SKM-1 treated with dmso at 0.1 percent for 144 hours (cell line): Measurements from ENCODE around the gene IRF2BP2.
A peak's percentile ranks its signal among the peaks of the same experiment; 100 is the strongest.

ENCODE experiments used
- DNase-seq: peaks from one replicate; lab custom pipeline; 2025; ENCODE audit not compliant: unreplicated experiment; lab: John Stamatoyannopoulos, UW

Gene IRF2BP2

DNA sequence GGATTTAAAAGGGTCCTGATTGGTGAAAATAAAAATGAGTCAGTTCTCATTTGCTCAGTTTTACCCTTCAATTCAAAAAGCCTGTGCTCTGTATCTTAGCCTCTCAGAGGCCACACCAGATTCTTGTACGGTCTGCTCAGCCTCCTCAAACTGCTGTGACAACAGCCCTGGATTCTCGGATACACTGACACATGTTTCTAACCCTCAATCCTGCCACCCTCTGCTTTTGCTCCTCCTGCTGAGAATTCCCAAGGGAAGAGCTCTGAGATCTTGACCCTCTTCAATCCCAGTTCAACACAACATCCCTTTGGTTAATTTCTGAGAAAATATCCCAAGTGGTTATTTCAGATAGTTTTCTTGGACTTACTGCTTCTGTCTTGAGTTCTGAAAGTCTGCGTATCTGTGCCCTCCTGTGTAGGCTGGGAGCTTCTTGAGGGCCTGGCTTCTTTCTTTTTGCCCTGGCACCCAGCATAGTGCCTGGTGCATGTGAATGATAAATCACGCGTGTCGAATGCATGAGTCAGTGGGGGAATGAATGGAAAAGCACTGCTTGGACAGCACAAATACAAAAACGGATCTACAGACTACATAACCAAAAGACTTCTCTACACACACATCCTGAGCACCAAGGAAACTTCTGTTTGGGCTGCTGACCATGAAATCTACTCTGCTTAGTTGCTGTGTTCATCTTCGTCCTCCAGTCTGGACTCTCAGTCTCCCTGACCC lies 24.5 kb downstream of the IRF2BP2 start:
- no peak for DNase-seq

DNA sequence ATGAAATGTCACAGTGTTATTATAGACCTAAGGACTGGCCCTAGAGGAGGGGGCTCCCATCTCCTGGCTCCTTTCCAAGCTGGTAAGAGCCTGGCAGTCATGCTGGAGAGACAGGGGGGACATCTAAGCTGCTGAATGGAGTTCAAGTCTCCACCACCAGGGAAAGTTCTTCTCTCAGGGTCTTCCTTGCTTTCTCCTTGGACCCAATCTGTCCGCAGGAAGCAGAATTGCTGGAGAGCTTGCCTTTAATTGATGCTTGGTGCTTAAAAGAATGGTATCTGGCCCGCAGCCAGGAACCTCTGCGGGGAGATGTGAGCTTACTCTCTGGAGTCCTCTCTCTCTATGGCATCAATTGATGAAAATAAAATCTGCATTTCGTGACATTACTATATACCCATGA lies 25.1 kb downstream of the IRF2BP2 start:
- DNase-seq = no peak

DNA sequence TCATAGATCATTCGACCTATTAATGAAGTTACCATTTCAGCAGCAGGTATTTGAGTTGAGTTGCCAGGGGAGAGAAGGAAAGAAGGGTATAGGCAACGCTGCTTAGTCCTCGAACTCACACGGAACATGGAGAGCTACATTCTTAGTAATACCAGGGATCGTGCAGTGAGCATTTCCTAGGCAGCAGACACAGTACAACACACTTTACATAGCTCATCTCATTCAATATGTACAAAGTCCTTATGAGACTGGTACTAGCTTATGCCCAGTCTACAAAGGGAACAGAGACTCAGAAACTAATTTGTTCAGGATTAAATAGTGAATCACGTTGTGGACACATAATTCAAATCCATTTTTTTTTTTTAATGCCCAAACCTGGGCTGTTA lies 25.6 kb downstream of the IRF2BP2 start:
- no peak for DNase-seq

DNA sequence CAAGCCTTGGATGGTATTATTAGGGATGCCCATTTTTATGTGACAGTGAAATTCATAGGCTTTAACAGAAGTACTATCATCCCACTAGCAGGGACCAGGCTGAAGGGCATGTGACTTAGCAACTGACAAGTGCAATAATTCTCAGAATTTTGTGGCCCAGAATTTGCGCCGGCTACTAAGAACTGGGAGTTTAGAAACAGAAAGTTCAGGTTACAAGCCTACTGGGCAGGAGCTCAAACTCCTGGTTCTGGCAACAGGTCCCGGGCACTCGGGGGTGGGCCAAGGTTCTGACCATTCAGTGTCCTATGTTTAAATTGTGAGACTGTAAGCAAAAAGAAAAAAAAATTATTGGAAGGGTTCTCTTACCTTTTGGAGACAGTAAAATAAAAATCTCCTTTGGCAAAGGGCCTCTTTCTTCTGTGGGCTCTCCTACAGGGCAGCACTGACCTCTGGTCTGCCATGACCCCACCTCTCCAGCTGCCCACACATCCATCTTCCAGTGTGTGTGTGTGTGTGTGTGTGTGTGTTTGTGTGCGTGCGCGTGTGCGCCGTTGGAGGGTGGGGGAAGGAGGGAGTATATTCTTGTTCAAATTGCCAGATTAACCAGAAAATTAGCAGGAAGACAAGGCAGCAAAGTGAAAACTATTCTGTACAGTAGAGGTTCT lies 26.1 kb downstream of the IRF2BP2 start:
- DNase-seq = no peak

DNA sequence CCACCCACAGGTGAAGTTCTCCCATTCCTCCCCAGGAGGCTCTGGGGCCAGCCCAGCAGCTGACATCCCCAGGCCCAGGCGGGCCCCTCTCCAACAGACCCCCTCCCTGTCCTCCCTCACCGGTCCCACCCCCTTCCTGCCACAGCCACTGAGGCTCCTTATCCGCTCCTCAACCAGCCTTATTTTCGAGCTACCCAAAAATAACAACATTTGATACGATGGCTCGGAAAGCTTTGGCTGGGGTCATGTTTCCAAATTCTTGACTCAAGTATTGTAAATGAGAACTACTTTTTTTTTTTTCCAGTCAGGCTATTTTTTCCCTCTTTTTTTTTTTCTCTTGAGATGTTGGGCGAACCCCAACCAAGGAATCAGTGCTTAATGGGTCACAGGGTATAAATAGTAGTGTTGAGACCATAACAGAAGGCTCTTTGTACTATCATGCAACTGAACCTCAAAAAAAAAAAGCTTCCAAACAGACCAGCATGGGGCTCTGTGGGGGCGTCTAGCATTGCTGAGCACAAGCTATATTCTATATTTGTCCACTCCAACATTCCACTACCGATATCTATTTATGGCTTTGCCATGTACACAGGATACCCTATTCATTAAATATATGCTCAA lies 27.2 kb downstream of the IRF2BP2 start:
- no peak for DNase-seq

DNA sequence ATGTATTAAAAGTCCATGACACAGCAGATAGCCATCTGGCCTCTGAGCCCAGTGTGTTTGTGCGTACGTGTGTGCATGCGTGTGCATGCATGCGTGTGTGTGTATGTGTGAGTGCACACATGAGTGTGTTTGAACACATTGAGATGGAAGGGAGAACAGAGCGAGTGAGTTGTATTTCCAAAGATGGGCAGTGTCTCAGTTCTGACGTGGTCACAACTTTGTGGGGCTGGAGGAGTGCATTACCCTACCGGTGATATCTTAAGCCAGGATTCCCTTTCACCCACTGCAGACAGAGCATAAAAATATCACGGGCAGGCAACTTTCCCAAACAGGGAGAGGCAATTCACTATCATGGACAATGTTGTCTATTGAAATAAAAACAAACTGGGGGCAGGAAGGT lies 27.8 kb downstream of the IRF2BP2 start:
- DNase-seq = no peak

DNA sequence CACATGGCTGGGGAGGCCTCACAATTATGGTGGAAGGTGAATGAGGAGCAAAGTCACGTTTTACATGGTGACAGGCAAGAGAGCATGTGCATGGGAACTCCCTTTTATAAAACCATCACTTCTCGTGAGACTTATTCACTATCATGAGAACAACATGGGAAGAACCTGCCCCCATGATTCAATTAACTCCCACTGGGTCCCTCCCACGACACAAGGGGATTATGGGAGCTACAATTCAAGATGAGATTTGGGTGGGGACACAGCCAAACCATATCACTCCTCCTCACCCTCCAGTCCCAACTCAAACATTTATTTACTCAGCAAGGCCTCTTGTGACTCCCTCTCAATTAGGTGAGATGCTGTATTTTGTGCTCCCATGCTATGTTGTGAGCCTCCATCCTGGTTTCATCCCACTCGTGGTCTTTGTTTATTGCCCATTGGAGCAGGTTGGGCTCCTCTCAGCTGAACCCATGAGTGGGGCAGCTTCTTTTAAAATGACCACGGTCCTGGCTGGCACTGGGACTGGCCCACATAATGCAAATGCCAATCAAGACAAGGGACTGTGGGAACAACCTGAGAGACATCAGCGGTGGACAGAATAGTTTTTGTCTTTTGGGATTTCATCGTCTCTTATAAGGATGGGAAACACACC lies 28.8 kb downstream of the IRF2BP2 start:
- no peak for DNase-seq

DNA sequence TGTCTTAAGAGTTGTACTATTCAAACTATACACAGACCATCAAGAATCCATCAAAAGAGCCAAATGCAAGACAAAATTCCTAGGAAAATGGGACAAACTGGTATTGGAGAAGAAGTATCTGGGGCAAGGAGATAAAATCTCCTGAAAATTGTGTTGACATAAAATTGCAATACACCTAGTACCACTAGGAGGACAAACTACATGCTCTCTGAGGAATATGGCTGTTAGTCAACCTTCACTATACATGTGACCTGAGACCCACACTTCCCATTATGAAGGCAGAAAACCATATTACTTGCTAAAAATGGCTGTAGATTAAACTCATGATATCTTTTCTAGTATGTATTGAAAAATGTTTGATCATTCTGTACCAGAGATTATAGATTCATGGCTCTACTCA lies 30.0 kb downstream of the IRF2BP2 start:
- DNase-seq = peak; percentile 78

DNA sequence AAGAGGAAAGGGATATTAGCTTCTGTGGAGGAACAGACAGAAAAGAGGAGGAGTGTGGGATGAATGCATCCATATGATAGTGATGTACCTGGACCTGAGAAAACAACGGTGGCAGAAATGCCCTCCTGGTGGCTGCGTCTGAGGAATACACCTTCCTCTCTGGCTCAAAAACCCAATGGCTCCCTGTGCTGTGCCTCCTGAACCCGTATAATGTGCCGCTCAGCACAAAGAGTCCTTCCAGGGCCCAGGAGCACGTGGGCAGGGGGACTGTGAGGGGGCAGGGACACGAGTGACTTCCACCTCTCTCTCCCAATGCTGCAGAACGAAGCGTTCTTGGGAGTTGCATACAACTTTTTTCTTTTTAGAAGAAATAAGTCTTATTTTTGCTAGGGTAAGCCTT lies 31.2 kb downstream of the IRF2BP2 start:
- DNase-seq = no peak

DNA sequence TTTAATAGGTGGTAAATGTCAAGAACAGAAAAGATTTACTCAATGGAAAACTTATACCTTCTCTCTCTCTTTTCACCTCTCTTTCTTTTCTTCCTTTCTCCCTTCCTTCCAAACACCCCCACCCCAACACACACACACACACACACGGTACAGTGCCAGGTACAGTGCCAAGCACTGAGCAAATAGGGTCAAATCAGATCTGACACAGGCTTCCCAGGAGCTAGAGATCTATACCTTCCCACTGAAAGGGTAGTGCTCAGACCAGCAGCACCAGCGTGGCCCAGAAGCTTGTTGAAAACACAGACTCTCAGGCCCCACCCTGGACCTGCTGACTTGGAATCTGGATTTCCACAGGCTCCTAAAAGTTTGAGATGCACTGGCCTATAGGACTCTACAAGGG lies 31.9 kb downstream of the IRF2BP2 start:
- DNase-seq = no peak

DNA sequence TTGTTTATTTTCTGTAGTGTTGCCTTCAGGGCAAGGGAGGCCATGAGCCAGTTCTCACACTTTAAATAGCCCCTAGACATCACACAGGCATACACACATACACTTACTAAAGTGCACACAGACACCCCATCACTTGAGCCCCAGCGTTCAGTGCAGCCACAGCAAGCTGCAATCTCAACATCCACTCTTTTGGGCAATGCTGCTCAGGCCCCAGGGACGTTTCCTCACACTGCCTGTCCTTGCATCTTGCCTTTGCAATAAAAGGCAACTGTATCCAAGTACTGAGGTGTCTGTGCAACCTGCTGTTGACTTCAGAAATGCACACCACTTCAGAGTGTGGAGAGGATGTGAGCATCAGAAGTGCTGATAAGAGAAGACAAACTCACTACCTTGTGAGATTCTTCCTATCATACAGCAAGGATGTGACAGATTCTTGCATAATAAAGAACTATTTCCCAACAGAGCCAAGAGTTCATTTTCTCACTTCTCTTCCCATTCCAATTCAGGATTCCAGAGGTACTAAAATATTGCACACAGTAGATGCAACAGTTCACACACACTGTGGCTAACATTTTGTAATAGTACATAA lies 36.2 kb downstream of the IRF2BP2 start:
- DNase-seq = peak; percentile 56

DNA sequence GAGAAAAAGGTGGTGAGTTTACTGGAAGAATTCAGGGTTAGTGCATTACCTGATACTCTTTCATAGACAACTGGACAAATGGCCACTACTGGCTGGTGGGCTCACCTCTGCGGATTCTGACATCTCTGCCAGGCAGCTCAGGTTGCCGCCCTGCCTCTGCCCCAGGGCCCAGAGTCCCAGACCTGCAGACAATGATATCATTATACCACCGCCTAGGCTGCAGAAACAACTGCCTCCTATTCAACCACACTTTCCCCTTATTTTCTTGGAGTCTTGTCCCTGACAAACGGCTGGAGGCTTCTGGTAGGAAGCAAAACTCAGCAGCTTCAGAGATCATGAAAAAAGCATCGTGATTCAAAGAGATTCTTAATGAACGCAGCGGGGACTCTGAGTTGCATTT lies 37.0 kb downstream of the IRF2BP2 start:
- no peak for DNase-seq

DNA sequence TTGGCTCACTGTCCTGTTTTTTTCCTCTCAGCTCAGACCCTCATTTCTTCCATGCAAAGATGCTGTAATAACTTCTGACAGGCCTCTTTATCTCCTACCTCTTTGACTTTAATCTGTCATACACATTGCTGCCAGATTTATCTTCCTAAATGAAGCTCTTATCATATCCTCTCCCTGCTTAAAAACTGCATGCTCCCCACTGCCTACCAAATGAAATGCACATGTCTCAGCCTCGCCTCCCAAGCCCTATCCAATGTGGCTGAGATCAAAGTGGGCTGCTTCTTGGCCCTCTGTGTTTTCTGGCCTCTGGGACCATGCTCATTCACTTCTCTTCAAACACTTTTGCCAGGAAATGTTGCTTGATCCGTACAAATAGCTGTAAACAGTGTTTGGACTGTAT lies 38.3 kb downstream of the IRF2BP2 start:
- DNase-seq = no peak

DNA sequence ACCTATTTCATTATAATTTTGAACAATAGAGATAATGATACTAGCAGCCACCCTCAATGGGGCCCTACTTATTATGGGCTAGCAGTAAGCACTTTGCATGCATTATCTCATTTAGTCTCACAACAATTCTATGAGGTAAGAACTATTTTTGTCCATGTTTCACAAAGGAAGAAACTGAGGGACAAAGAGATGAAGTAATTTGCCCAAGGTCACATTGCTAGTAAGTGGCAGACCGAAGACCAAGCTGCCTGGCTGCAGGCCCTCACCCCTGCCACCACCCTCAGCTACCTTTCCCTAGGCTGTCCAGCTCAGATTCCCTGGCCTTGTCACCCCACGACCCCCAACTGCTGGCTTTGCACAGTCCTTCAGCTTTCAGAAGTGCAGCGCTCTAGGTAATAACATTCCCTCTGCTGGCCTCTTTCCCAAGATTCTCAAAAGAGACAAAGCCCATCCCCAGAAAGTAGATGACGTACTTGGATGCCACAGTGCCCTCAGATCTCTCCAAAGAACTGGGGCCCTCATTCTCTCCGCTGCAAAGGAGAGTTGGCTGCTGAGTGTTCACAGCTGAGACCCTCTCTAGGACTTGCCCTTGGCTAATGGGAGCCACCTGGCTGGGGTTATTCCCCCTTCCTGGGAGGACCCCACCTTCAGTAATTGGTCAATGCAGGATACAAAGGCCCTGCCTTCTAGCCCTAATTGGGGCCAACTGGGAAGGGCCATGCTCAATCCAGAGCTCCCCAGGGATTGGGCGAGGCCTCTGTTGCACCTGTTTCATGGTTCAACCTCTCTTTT lies 39.5 kb downstream of the IRF2BP2 start:
- DNase-seq = no peak

DNA sequence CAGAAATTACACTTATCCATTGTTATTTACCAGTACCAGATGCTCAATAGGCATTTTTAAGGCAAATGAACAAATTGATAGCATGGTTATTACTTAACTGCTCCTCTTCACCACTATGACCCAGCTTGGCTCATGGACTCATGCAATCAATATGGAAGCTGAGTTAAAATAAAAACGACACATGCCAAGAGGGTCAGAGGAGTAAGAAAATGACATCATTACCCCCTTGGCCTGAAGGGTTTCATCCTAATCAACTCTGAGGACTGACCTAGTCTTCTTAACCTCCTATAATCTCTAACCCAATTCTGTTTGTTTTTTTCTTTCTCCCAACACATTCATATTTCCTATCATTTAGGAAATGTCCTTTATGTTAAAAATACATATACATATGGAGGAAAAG lies 41.6 kb downstream of the IRF2BP2 start:
- no peak for DNase-seq

DNA sequence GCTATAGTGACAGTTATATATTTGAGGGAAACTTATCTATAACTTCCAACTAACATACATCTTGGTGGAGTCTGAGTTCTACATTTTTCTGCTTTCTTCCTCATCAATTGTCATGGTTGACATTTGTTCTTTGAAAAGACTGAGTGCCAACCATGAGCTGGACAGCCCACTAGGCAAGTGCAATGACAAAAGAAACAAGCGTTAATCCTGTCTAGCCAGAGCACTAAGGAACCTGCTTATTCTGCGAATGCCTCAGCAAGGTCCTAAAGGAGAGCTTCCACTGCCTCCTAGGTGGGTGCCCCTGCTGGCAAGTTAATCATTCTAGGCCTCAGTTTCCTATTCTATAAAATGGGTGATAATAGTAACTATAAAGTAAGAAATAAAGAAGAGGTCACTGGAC lies 44.8 kb downstream of the IRF2BP2 start:
- DNase-seq = no peak

DNA sequence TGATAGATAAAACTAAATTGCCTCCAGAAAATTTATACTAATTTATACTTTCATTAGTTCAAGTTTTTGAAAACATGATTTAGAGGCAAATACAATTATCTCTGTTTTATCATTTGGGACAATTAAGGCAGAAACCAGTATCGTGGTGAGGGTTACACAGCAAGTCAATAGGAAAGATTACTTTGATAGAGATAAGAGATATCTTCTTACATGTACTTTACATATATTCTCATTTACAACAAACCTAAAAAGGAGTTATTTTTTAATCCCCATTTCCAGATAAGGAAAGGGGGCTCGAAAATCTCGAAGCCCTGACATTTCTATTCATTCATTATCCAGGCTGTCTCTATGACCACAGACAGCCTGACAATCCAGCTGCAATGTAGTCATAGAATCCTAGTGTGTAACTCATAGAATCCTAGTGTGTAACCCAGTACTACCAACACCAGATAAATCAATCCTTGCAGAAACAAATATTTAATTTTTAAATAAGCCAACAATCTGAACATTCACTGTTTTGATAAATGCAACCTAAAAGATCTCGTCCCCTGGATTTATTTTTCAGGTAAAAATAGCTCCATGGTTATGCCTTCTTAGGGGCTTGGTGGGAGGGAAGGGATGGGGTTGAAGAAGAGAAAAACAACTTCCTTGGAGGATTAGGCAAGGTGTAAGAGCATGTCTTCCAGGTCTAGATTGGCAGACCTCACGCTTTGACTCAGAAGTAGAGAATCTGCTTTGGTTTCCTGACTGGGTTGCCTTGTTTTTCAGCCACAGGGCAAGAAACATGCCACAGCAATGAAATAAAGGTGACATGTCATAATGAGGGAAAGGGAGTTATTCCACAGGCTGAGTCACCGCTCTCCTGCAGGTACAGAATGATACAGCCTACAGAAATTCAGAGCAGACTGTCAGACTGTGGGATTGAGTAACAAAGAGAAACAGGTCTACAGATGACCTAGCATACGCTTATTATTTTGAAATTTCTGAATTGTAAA lies 45.6 kb downstream of the IRF2BP2 start:
- no peak for DNase-seq

DNA sequence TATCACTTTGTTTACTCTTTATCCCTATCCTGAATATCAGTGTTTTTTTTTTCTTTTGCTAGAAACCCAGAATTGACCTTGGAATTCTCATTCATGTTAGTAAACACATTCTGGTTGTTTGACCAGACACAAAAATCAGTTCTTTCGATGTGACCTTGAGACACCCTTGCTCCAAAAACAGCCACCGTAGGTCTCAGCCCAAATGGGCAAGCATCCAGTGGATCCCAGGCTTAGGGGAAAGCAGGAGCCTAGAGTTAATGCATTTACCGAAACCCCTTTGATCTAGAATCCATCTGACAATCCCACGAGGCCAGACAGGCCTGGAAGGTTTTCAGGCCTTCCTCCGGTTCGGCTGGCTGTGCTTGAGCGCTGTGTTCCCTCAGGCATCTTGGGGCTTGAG lies 47.6 kb downstream of the IRF2BP2 start:
- no peak for DNase-seq

DNA sequence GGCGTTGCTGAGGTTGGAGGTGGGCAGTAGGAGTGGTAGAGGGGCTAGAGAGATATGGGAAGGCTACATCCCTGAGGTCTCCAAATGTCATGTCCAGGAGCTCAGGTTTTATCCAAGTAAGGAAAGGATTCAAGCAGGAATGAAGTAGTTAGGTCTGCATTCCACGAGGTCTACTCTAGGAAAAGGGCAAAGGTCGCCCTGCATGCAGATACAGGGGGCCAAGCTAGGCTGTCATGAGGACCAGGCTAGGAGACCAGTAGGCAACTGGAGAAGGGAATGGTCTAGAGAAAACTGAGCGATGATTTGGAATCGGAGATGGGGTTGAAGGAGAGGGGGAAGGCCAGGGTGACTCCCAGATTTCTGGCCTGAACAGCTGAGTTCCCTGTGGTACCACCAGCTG lies 48.7 kb downstream of the IRF2BP2 start:
- no peak for DNase-seq
